Astrocyte (in vitro differentiated cells and primary cell): ENCODE data around the gene ATF6. TPM values are rescaled to one million over a fixed set of nuclear protein-coding genes. Genes with fewer than 3 reads are reported as not detected.

Source experiments
- DNase-seq: peaks from one replicate; pipeline ENCODE4 v3.0.0-alpha.2; 2010; ENCODE audit warnings: low read depth
- FAIRE-seq: peaks from 2 replicates; lab custom pipeline; 2011; peaks lifted over from hg19 to GRCh38; lab: Jason Lieb, UNC
- H2AFZ ChIP-seq: 2 replicates; pipeline ENCODE4 v1.6.0; 2012; ENCODE audit warnings: low read depth, low read length, inconsistent platforms
- H3K27ac ChIP-seq: 2 replicates; pipeline ENCODE4 v1.5.1; 2011; ENCODE audit warnings: low read depth, low read length, inconsistent platforms
- H3K27me3 ChIP-seq: 2 replicates; pipeline ENCODE4 v1.6.0; 2011; ENCODE audit warnings: low read length, inconsistent platforms; ENCODE audit not compliant: insufficient read depth
- H3K36me3 ChIP-seq: 2 replicates; pipeline ENCODE4 v1.5.1; 2011; ENCODE audit warnings: low read length, inconsistent platforms; ENCODE audit not compliant: insufficient read depth
- H3K4me1 ChIP-seq: 2 replicates; pipeline ENCODE4 v1.5.1; 2011; ENCODE audit warnings: low read length, inconsistent platforms; ENCODE audit not compliant: insufficient read depth
- H3K4me2 ChIP-seq: 2 replicates; pipeline ENCODE4 v1.6.0; 2012; ENCODE audit warnings: low read length, inconsistent platforms
- H3K4me3 ChIP-seq: 2 replicates; pipeline ENCODE4 v1.5.1; 2011; ENCODE audit warnings: low read depth, mild to moderate bottlenecking, low read length, inconsistent platforms; ENCODE audit not compliant: insufficient read depth
- H3K79me2 ChIP-seq: 2 replicates; pipeline ENCODE4 v1.6.0; 2012; ENCODE audit warnings: mild to moderate bottlenecking, low read length, inconsistent platforms; ENCODE audit not compliant: insufficient read depth
- H3K9ac ChIP-seq: 2 replicates; pipeline ENCODE4 v1.6.0; 2012; ENCODE audit warnings: mild to moderate bottlenecking, low read length, inconsistent platforms
- H3K9me3 ChIP-seq: 2 replicates; pipeline ENCODE4 v1.5.1; 2012; ENCODE audit warnings: low read depth, mild to moderate bottlenecking, low read length, inconsistent platforms; ENCODE audit not compliant: insufficient read depth
- H4K20me1 ChIP-seq: 2 replicates; pipeline ENCODE4 v1.6.0; 2012; ENCODE audit warnings: low read length, inconsistent platforms; ENCODE audit not compliant: insufficient read depth
- H3K27ac Mint-ChIP-seq: one replicate; pipeline ENCODE4 v1.8.0; 2021; ENCODE audit warnings: mild to moderate bottlenecking, mixed read lengths; ENCODE audit not compliant: unreplicated experiment
- H3K27me3 Mint-ChIP-seq: one replicate; pipeline ENCODE4 v1.8.0; 2021; ENCODE audit warnings: low read depth, mixed read lengths; ENCODE audit not compliant: unreplicated experiment
- H3K36me3 Mint-ChIP-seq: one replicate; pipeline ENCODE4 v1.8.0; 2021; ENCODE audit warnings: low read depth, mixed read lengths; ENCODE audit not compliant: unreplicated experiment
- H3K4me1 Mint-ChIP-seq: one replicate; pipeline ENCODE4 v1.8.0; 2021; ENCODE audit warnings: low read depth, mixed read lengths; ENCODE audit not compliant: unreplicated experiment
- H3K4me3 Mint-ChIP-seq: one replicate; pipeline ENCODE4 v1.8.0; 2021; ENCODE audit warnings: mild to moderate bottlenecking, moderate library complexity, mixed read lengths; ENCODE audit not compliant: unreplicated experiment
- H3K9me3 Mint-ChIP-seq: one replicate; pipeline ENCODE4 v1.8.0; 2021; ENCODE audit warnings: mild to moderate bottlenecking, mixed read lengths; ENCODE audit not compliant: unreplicated experiment
- CTCF ChIP-seq: IDR thresholded peaks from 2 replicates; pipeline ENCODE4 v1.5.1; 2011; ENCODE audit warnings: low read depth, mild to moderate bottlenecking, inconsistent platforms, low read length, moderate library complexity; ENCODE audit not compliant: insufficient read depth
- EZH2 ChIP-seq: IDR thresholded peaks from 2 replicates; pipeline ENCODE4 v1.6.1; 2012; ENCODE audit warnings: mild to moderate bottlenecking, low read length, inconsistent platforms; ENCODE audit not compliant: insufficient read depth
- total RNA-seq: library from RNA; stranded (reverse); gene quantifications from 2 replicates; pipeline ENCODE4 v1.2.1, GENCODE V29; 2021

ATF6 gene
- total RNA-seq, 1 donor from 2014 or later, result 25.4 TPM

- no peak overlapping the region for H3K4me2 ChIP-seq
- H3K4me3 ChIP-seq, result no peak overlapping the region
- Mint-ChIP-seq H3K4me3 (no peak overlapping the region), H3K9me3 (peaks cover 39% of the 10 kb centered on the region), H3K36me3 (peaks cover 59% of the 10 kb centered on the region), H3K27ac (no peak overlapping the region), H3K27me3 (peaks cover 7% of the 10 kb centered on the region), H3K4me1 (peaks cover 5% of the 10 kb centered on the region)
- no peak for TF ChIP-seq EZH2
- no peak for TF ChIP-seq CTCF
- H3K27ac ChIP-seq, result no peak overlapping the region
- no peak for FAIRE-seq
- no peaks in the 10 kb centered on the region for H3K4me1 ChIP-seq
- no peaks in the 10 kb centered on the region for H3K27me3 ChIP-seq
- H2AFZ ChIP-seq, result no peak overlapping the region
- H3K9ac ChIP-seq, result no peak overlapping the region
- H3K79me2 ChIP-seq, result no peaks in the 10 kb centered on the region
- no peaks in the 10 kb centered on the region for H4K20me1 ChIP-seq
- DNase-seq, result no peak
- H3K9me3 ChIP-seq, result peaks cover 11% of the 10 kb centered on the region
- H3K36me3 ChIP-seq, result no peaks in the 10 kb centered on the region
These were observed 223.0 kb downstream of the ATF6 start for GRCh38 chr1:161989108-161989507.

- Histone ChIP-seq H4K20me1 (no peaks in the 10 kb centered on the region), H3K36me3 (no peaks in the 10 kb centered on the region), H2AFZ (no peak overlapping the region), H3K4me1 (peaks cover 3% of the 10 kb centered on the region), H3K4me3 (no peak overlapping the region), H3K9ac (no peak overlapping the region), H3K27ac (no peak overlapping the region), H3K4me2 (no peak overlapping the region), H3K9me3 (peaks cover 11% of the 10 kb centered on the region), H3K79me2 (no peaks in the 10 kb centered on the region), H3K27me3 (no peaks in the 10 kb centered on the region)
- Mint-ChIP-seq H3K27me3 (peaks cover 7% of the 10 kb centered on the region), H3K9me3 (peaks cover 38% of the 10 kb centered on the region), H3K4me1 (peaks cover 11% of the 10 kb centered on the region), H3K36me3 (peaks cover 60% of the 10 kb centered on the region), H3K4me3 (no peak overlapping the region), H3K27ac (no peak overlapping the region)
- no peak for TF ChIP-seq EZH2
- no peak for TF ChIP-seq CTCF
- no peak for FAIRE-seq
- no peak for DNase-seq
These were observed 223.7 kb downstream of the ATF6 start for GRCh38 chr1:161989786-161990185.

- H3K36me3 ChIP-seq, result no peaks in the 10 kb centered on the region
- Mint-ChIP-seq H3K4me1 (peaks cover 13% of the 10 kb centered on the region), H3K27ac (no peak overlapping the region), H3K9me3 (peaks cover 27% of the 10 kb centered on the region), H3K4me3 (no peak overlapping the region), H3K27me3 (no peaks in the 10 kb centered on the region), H3K36me3 (peaks cover 47% of the 10 kb centered on the region)
- no peak overlapping the region for H3K9ac ChIP-seq
- DNase-seq (no peak), FAIRE-seq (no peak)
- TF ChIP-seq EZH2, result no peak
- no peak for TF ChIP-seq CTCF
- H3K4me1 ChIP-seq, result peaks cover 5% of the 10 kb centered on the region
- H3K4me2 ChIP-seq, result no peak overlapping the region
- H3K27ac ChIP-seq, result no peak overlapping the region
- no peaks in the 10 kb centered on the region for H4K20me1 ChIP-seq
- no peak overlapping the region for H3K4me3 ChIP-seq
- peaks cover 4% of the 10 kb centered on the region for H3K9me3 ChIP-seq
- no peaks in the 10 kb centered on the region for H3K27me3 ChIP-seq
- no peaks in the 10 kb centered on the region for H3K79me2 ChIP-seq
- no peak overlapping the region for H2AFZ ChIP-seq
These were observed 227.5 kb downstream of the ATF6 start for GRCh38 chr1:161993576-161993975.
